HL-60 (cell line): ENCODE measurements around the gene ANXA1.

ENCODE experiments used
- REST ChIP-seq: IDR thresholded peaks from 2 replicates; pipeline ENCODE4 v1.6.1; 2012; ENCODE audit warnings: low read depth; ENCODE audit not compliant: insufficient replicate concordance
- TF ChIP-seq, protein P1 (sequence below): IDR thresholded peaks from one replicate; pipeline ENCODE4 v1.5.1; 2011; ENCODE audit warnings: low read length, control low read depth, inconsistent platforms; ENCODE audit not compliant: insufficient read depth

- TF ChIP-seq, protein P1, sequence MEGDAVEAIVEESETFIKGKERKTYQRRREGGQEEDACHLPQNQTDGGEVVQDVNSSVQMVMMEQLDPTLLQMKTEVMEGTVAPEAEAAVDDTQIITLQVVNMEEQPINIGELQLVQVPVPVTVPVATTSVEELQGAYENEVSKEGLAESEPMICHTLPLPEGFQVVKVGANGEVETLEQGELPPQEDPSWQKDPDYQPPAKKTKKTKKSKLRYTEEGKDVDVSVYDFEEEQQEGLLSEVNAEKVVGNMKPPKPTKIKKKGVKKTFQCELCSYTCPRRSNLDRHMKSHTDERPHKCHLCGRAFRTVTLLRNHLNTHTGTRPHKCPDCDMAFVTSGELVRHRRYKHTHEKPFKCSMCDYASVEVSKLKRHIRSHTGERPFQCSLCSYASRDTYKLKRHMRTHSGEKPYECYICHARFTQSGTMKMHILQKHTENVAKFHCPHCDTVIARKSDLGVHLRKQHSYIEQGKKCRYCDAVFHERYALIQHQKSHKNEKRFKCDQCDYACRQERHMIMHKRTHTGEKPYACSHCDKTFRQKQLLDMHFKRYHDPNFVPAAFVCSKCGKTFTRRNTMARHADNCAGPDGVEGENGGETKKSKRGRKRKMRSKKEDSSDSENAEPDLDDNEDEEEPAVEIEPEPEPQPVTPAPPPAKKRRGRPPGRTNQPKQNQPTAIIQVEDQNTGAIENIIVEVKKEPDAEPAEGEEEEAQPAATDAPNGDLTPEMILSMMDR, result no peak
- no peak for TF ChIP-seq REST
These were observed 21.2 kb downstream of the ANXA1 start for GRCh38 chr9:73172901-73173215.
